ENCODE measurements around the gene ADAMTS12.

DNA sequence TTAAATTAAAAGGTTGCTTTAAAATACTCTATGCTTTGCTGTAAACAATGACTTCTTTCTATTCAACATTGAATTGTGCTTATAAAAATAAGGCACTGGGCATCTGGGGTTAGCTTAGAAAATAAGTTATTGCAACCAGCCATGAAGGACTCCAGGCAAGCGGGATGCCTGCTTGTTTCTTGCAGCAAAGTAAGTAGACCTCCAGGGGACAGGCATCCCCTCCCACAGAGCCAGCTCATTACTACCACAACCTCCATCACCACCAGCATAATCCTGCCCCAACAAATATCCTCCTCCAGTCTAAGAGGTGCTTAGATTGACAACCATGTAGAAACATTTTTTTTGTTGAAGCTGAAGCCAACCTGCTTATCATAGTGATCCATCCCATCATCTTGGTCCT is 260.7 kb downstream of the ADAMTS12 start:
- TF ChIP-seq, protein P1, sequence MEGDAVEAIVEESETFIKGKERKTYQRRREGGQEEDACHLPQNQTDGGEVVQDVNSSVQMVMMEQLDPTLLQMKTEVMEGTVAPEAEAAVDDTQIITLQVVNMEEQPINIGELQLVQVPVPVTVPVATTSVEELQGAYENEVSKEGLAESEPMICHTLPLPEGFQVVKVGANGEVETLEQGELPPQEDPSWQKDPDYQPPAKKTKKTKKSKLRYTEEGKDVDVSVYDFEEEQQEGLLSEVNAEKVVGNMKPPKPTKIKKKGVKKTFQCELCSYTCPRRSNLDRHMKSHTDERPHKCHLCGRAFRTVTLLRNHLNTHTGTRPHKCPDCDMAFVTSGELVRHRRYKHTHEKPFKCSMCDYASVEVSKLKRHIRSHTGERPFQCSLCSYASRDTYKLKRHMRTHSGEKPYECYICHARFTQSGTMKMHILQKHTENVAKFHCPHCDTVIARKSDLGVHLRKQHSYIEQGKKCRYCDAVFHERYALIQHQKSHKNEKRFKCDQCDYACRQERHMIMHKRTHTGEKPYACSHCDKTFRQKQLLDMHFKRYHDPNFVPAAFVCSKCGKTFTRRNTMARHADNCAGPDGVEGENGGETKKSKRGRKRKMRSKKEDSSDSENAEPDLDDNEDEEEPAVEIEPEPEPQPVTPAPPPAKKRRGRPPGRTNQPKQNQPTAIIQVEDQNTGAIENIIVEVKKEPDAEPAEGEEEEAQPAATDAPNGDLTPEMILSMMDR (IDR thresholded peaks at IDR 0.05; ENCODE audit: low read depth, low read length), result no peak
- TF ChIP-seq EZH2phosphoT487 (IDR thresholded peaks at IDR 0.05; ENCODE audit: low read depth), result no peak
